Umbilical cord (tissue), 2 donors: ENCODE measurements around the gene RNF144A. TPM values are rescaled to one million over a fixed set of nuclear protein-coding genes. Genes with fewer than 3 reads are reported as not detected.

ENCODE experiments used
- DNase-seq: peaks from one replicate; pipeline ENCODE4 v3.0.0-alpha.2; 2015; ENCODE audit warnings: low spot score
- total RNA-seq: library from RNA; depleted of rRNA; stranded (reverse); fragments of >200 nt; gene quantifications from one replicate; pipeline ENCODE4 v1.2.3, GENCODE V29; 2014; ENCODE audit warnings: low replicate concordance; ENCODE audit not compliant: insufficient read depth

Gene RNF144A
- total RNA-seq, 1 donor from 2014 or later: 5.8 TPM

GRCh38 chr2:7022492-7023385 lies 105.5 kb downstream of the RNF144A start:
- peak; percentile 45 for DNase-seq

GRCh38 chr2:7023542-7023941 lies 106.3 kb downstream of the RNF144A start:
- peak; percentile 89 for DNase-seq

DNA sequence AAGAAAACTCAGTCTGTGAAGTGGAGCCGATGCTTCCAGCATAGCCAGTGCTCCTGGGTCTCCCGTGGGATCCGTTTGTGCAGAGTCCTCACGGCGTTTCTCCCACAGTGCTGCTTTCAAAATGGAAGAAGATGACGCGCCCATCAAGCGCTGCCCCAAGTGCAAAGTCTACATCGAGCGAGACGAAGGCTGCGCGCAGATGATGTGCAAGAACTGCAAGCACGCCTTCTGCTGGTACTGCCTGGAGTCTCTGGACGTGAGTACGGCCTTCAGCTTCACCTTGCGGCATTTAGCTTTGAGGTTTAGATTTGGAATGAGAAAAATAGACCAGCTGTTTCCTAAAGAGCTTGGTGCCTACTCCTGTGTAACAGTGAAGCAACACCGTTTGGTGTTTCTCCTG lies 107.0 kb downstream of the RNF144A start:
- DNase-seq: no peak

DNA sequence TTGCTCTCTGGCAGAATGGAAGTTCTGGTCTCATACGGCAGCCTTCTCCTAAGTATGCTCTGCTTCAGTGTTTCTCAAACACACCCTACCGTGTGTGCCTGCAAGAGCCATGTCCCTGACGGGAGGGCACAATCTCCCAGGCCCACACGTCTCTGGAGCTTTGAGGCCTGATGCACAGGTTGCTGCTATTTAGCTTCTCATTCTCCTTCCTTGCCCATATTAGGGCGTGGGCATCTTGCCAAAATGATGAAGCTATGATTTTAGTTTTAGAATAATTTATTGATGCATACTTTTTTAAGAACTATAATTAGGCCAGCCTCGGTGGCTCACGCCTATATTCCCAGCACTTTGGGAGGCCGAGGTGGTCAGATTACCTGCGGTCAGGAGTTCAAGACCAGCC lies 107.9 kb downstream of the RNF144A start:
- no peak for DNase-seq

DNA sequence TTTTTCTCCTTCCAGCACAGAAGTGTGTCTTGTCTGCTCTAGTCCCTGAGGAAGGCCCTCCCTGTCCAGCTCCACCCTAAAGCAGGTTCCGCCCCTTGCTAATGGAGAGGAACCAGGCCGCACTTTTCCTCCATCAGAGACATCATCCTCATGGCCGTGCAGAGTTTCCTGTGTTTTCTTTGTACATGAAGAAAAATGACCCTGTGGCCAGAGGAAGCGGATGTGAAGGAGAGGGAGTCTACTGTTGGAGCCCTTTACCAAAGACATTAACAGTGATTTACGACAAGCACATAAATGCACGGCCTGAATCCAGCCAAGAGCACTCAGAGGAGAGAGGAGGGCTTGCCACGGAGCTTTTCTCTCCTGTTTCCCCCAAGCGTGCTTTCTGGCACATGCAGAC lies 109.5 kb downstream of the RNF144A start:
- peak; percentile 65 for DNase-seq

DNA sequence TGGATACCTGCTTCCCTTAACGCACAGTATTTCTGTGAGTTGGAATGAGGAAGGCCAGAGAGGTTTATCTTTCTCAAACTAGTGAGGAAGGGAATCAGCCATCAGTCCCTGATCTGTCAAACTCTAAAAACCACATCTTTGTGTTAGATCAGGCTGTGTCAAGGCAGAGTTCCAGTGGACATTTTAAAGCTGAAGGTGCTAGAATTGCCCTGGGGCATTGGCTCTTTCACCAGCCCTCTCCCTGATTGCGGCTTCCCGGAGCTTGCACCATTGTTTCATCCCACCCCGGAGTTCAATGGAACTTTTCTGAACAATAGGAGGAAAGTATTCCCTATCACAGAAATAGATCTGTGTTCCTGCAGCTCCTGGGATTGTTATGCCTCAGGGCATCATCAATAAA lies 110.2 kb downstream of the RNF144A start:
- no peak for DNase-seq

DNA sequence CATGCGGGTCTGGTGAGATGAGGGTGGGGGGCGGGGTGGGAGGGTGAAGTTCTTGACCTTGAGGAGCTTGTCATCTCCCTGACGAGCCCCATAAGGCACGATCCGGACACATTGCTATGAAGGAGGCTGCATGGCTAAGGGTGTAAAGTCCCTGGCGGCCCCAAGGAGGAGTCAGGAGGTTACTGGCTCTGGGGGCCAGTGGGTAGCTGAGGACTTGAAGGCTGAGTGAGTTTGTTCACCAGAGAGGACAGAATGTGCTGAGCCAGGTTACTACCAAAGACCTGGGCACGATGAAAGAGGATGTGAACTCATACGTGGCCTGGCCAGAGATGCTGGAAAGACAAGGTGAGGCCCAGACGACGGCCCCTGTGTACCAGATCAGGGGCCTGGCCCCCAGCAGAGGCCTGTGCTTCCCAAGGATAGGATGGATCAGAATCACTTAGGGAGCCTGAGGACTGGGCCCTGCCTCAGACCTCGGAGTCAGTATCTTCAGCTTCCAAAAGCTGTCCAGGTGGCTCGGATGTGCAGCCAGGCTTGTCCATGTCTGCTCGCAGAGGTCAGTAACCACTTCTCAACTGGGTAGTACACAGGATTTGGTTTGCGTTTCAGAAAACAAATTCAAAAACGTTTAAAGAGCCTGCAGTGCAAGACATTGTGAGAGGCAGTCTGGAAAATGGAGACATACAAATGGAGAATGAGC lies 110.9 kb downstream of the RNF144A start:
- DNase-seq: no peak

DNA sequence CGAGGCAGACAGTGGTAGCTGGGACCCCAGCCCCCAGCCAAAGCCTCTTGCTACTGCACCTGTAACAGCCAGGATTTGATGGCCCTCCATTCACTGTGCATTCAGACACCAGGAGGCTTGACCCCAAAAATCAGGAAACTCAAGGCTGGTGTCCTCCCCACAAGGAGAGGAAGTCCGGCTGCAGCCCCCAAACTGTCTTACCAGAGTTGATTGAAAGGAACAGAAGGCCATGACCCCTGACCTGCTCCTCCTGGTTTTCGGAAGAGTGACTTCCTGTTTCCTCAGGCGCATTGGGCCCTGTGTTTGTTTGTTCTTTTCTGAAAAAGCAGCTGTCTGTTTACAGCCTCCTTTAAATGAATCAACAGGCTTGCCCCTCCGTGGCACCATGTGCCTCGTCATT lies 111.6 kb downstream of the RNF144A start:
- DNase-seq: no peak

GRCh38 chr2:7029291-7030059 lies 112.3 kb downstream of the RNF144A start:
- no peak for DNase-seq

DNA sequence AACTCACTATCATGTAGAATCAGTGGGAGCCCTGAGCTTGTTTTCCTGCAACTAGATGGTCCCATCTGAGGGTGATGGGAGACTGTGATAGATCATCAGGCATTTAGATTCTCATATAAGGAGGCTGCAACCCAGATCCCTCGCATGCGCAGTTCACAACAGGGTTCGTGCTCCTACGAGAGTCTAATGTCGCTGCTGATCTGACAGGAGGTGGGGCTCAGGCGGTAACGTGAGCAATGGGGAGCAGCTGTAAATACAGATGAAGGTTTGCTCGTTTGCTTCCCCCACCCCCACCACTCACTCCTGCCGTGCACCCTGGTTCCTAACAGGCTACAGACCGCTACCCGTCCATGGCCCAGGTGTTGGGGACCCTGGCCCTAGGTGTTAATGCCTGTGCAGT lies 113.6 kb downstream of the RNF144A start:
- DNase-seq: no peak

GRCh38 chr2:7031547-7032245 lies 114.5 kb downstream of the RNF144A start:
- peak; percentile 66 for DNase-seq

DNA sequence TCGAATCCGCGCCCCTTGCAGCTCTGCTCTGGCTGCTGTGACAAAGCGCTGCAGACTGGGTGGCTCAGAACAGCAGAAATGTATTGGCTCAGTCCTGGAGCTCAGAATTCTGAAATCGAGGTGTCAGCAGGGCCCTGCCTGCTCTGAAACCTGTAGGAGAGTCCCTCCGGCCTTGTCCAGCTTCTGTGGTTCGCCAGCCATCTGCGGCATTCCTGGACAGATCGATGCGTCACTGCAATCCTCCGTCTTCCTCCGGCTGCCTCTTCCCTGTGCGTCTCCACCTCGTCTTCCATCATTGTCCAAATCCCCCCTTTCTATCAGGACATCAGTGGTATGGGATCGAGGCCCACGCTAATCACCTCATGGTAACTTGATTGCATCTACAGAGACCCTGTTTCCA lies 115.2 kb downstream of the RNF144A start:
- no peak for DNase-seq

DNA sequence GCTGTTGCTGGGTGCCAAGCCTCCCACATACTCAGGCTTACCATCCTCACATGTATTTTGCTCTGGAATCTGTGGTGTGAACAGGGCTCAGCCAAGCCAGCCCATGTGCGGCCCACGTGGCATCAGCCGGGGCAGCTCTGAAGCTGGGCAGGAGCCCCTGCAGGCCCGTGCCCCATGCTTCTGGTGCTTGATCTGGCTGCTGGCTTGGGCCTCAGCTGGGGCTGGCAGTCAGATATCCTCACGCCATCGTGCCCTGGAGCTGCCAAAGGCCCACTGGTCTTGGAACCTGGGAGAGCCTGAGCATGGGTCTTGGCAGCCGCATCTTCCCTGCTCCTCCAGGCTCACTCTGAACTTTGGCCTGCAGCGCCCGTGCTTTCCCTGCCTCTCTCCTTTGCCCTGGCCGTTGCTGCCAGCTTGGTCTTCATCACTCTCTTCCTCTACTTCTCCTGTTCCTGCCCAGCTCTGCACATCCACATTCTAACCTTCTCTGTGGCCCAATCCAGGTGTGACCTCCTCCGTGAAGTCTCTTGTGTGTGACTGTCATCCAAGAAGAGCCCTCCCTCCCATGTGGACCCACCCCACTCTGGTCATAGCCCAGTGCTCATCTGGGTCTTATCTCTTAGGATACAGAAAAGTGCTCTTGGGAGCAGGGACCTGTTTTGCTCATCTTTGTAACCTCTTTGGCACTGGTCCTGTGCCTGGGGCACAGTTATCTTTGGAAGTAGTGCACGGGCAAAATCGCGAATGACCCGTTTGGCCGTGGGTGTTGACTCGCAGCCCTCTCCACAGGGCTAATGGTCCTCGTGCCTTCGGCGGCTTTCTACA lies 116.1 kb downstream of the RNF144A start:
- no peak for DNase-seq

DNA sequence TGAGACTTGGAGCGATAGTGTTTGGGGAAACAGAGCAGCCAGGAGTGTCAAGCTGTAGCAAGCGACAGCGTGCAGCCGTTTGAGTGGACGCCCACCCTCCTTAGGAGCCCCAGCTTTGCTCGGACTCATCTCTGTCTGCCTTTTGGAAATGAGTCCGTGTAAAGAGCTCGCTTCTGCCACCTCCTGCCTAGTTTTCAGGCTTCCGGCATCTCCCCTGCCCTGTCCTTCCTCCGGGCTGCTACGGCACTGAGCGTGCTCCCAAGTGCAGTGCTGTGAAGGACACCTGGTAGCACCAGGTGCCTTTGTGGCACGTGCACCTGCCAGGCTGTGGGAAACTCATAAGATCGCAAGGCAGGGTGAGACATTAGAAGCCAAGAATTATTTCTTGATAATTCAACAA lies 117.1 kb downstream of the RNF144A start:
- DNase-seq: no peak

GRCh38 chr2:7035884-7036283 lies 118.7 kb downstream of the RNF144A start:
- DNase-seq: no peak

GRCh38 chr2:7037340-7038333 lies 120.4 kb downstream of the RNF144A start:
- DNase-seq: peak; percentile 79

DNA sequence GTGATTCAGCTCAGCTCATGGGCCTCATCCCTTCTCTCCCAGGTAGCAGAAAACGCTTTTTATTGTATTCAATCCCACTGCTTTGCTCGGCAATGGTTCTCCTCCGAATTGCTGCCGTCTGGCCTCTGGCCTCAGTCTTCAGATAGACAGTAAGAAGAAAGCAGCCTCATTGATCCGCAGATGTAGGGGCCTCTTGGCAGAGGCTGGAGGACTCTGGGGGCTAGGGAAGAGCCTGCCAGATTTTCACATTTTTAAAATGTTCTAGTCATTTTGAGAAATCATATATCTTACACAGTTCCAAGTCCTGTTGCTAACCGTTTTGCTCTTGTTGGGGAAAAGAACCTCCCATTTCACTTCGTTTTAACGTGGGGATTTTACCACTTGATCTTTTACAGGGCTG lies 123.3 kb downstream of the RNF144A start:
- no peak for DNase-seq

DNA sequence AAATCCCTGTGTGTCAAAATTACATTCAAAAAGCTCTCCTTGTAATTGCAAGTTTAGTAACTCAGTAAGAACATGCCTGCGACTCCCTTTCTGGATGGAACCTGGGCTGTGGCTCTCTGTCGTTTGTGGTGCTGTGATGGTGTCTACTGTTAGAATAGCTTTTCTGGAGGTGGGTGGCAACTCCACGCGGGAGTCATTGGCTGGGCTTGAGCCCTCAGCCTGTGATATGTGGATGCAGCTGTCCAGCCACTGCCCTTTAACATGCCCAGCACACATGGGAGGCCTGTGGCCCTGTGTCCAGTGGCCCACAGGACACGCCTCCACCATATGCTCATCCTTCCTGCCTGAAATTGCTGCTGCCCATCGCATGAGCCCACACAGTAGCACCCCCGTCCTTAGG lies 124.2 kb downstream of the RNF144A start:
- no peak for DNase-seq

DNA sequence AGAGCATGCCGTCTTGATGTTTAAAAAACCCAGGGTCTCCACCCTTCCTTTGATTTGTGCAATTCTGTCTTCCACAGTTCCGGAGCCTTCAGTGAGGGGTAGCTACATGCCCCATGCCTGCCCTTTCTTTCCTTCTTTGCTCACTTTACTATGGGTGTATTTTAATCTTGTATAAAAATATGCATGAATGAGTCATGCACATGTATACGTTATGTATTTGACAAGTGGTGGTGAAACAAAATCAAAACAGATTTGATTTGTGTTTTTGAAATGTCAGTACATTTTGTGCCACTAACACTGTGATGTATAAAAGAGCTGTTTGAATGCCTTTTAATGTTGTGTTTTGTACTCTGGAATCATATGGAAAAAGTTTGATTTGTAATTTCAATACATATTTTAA lies 126.5 kb downstream of the RNF144A start:
- no peak for DNase-seq
